Measurements from ENCODE around the gene HDAC11. TPM values are rescaled to one million over a fixed set of nuclear protein-coding genes. Genes with fewer than 3 reads are reported as not detected.

The HDAC11 gene
- total RNA-seq, 4 donors from 2014 or later, result 7.4 to 20.6 (median 11.7) TPM

DNA sequence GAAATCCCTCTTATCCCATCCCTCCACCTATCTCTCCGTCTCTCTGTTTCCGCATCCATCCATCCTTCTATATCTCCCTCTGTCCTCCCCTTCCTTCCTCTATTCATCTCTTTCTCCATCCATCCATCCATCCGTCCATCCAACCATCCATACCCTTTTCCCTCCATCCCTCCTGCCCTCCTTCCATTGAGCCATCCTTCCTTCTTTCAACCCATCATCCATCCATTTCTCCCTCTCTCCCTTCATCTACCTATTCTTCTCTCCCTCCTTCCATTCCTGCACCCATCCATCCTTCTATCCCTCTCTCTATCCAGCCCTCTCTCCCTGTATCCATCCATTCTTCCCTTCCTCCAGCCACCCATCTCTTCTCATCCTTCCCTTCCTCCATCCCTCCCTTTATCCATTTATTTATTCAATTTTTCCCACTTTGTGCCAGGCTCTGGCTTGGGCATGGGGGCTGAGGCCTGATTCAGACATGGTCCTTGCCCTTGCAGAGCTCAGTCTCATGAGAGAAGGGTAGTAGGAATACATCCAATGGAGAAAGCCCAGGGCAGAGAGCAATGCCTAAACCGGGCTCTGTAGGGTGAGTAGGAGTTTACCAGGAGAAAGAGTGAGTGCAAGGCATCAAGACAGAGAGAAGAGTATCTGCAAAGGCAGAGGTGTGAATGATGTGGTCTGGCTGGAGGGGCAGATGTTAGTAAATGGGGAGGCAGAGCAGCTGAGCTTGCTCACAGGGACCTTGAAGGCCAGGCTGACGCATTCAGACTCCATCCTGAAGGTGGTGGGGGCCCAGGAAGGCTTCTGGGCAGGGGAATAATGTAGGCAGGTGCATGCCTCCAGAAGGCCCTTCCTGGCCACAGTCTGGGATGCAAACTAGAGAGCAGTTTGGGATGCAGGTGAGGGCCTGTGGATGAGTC, 49.3 kb downstream of the HDAC11 start:
- Histone ChIP-seq H3K9me3 (no peaks in the 10 kb centered on the region), H3K27me3 (no peaks in the 10 kb centered on the region), H3K27ac (peak overlapping the region in 1 of 2 donors; percentile 38), H3K4me3 (no peak overlapping the region), H3K36me3 (no peaks in the 10 kb centered on the region), H3K4me1 (no peaks in the 10 kb centered on the region)
- DNase-seq, result no peak
- TF ChIP-seq POLR2A (IDR thresholded peaks at IDR 0.05), result no peak
- TF ChIP-seq, protein P1, sequence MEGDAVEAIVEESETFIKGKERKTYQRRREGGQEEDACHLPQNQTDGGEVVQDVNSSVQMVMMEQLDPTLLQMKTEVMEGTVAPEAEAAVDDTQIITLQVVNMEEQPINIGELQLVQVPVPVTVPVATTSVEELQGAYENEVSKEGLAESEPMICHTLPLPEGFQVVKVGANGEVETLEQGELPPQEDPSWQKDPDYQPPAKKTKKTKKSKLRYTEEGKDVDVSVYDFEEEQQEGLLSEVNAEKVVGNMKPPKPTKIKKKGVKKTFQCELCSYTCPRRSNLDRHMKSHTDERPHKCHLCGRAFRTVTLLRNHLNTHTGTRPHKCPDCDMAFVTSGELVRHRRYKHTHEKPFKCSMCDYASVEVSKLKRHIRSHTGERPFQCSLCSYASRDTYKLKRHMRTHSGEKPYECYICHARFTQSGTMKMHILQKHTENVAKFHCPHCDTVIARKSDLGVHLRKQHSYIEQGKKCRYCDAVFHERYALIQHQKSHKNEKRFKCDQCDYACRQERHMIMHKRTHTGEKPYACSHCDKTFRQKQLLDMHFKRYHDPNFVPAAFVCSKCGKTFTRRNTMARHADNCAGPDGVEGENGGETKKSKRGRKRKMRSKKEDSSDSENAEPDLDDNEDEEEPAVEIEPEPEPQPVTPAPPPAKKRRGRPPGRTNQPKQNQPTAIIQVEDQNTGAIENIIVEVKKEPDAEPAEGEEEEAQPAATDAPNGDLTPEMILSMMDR (IDR thresholded peaks at IDR 0.05), result no peak
- intact Hi-C loops (cut with DNase I; ENCODE audit: low total_unique reads), result no loop called here

DNA sequence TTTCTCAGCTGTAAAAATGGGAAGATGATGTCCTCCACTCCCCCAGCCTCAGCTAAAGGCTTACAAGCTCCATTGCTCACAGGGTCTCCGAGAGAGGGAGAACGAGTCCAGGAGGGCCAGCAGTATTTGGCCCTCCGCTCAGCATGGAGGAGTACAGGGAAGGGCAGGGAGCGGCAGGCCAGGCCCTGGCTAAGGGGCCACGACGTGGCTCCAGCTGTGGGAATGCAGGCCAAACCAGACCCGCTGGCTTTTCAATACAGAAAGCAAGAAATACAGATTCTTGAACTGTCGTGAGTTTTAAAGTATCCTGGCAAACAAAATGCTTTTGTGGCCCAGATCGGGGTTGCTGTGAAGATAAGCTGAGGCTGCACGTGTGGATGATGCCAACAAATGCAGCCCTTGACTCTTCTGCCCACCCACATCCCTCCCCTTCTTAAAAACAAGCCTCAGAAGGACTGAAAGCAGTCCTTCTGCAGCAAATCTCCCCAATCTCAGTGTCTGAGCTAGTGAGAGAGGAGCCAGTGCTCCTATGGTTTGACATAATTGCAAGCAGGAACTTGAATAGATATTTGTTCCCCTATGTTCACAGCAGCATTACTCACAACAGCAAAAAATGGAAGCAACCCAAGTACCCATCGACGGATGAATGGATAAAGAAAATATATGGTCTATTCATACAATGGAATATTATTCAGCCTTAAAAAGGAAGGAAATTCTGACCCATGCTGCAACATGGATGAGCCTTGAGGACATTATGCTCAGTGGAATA, 50.3 kb downstream of the HDAC11 start:
- Histone ChIP-seq H3K27ac (peak overlapping the region in 1 of 2 donors; percentile 38), H3K36me3 (no peaks in the 10 kb centered on the region), H3K9me3 (no peaks in the 10 kb centered on the region), H3K4me1 (no peaks in the 10 kb centered on the region), H3K4me3 (no peak overlapping the region), H3K27me3 (no peaks in the 10 kb centered on the region)
- TF ChIP-seq, protein P1 (IDR thresholded peaks at IDR 0.05), result no peak
- TF ChIP-seq POLR2A (IDR thresholded peaks at IDR 0.05), result no peak
- intact Hi-C loops (cut with DNase I; ENCODE audit: low total_unique reads), result no loop called here
- DNase-seq, result no peak

DNA sequence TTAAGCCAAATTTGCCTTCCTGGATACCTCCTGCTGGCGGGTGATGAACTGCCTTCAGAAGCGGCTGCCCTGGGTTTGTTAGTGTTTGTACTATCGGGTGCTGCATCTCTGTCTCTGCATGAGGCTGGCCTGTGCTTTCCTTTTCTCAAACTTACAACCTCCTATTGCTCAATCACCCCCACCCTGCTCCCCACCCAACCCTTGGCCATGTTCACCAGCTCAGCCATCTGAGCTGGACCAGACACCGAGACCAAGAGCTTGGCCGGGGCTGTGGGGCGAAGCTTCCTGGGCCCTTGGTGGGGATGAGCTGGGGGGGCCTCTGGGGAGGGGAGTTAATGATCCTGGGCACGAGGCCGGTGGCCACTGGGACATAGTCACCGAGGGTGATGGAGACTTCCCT, 52.0 kb downstream of the HDAC11 start:
- Histone ChIP-seq H3K9me3 (no peaks in the 10 kb centered on the region), H3K4me3 (no peak overlapping the region), H3K27me3 (no peaks in the 10 kb centered on the region), H3K27ac (peak overlapping the region in 1 of 2 donors; percentile 10), H3K4me1 (no peaks in the 10 kb centered on the region), H3K36me3 (no peaks in the 10 kb centered on the region)
- intact Hi-C loops (cut with DNase I; ENCODE audit: low total_unique reads), result no loop called here
- peak; percentile 54 to 55 for DNase-seq
- TF ChIP-seq POLR2A (IDR thresholded peaks at IDR 0.05), result no peak
- TF ChIP-seq, protein P1 (IDR thresholded peaks at IDR 0.05), result no peak

DNA sequence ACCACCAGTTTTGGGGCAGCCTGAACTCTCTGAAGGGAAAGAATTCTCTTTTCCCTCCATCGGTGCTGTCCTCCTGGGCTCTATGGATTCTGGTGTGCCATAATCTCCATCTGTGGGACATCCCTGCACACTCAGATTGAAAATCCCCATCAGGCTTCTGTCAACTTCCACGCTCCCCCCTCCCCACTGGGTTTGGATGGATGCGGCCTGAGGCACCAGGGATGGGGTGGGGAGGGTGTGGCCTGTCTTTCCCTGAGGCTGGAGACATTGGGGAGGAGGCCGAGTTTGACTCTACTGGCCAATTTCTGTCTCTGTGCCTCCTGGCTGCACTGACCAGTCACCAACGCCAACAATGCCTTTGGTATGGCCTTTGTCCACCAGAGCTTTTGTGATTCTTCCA, 52.5 kb downstream of the HDAC11 start:
- Histone ChIP-seq H3K36me3 (no peaks in the 10 kb centered on the region), H3K4me3 (no peak overlapping the region), H3K4me1 (no peaks in the 10 kb centered on the region), H3K27me3 (no peaks in the 10 kb centered on the region), H3K9me3 (no peaks in the 10 kb centered on the region), H3K27ac (no peak overlapping the region)
- intact Hi-C loops (cut with DNase I; ENCODE audit: low total_unique reads), result no loop called here
- no peak for DNase-seq
- TF ChIP-seq, protein P1 (IDR thresholded peaks at IDR 0.05), result no peak
- TF ChIP-seq POLR2A (IDR thresholded peaks at IDR 0.05), result no peak

DNA sequence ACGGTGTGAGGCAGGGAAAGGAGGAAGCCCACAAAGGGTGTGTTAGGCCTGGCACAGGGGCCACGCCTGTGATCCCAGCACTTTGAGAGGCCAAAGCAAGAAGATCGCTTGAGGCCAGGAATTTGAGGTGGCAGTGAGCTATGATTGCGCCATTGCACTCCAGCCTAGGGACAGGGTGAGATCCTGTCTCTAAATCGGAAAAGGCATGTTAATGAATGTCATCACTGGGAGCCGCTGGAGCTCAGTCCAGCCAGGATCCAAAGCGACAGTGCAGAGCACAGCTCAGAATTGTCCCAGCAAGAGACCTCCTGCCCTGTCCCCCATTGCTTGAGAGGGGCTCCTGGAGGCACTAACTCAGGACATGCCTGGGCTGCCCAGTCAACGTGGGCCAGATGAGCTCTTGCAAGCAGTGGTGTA, 53.8 kb downstream of the HDAC11 start:
- H3K36me3 ChIP-seq, result no peaks in the 10 kb centered on the region
- no peaks in the 10 kb centered on the region for H3K27me3 ChIP-seq
- H3K4me3 ChIP-seq, result no peak overlapping the region
- H3K9me3 ChIP-seq, result no peaks in the 10 kb centered on the region
- TF ChIP-seq POLR2A (IDR thresholded peaks at IDR 0.05), result no peak
- TF ChIP-seq, protein P1 (IDR thresholded peaks at IDR 0.05), result no peak
- no peaks in the 10 kb centered on the region for H3K4me1 ChIP-seq
- DNase-seq, result peak in 1 of 2 donors; percentile 9
- intact Hi-C loops (cut with DNase I; ENCODE audit: low total_unique reads), result no loop called here
- no peak overlapping the region for H3K27ac ChIP-seq

All from uterus (tissue), 4 donors.